Dendritic cell treated with granulocyte-macrophage colony-stimulating factor and Interleukin-4, amounts not matched to agents 40 ng/mL and 50 ng/mL, for 4 days (primary cell): ENCODE data around the gene PFDN5.
A peak's percentile ranks its signal among the peaks of the same experiment; 100 is the strongest.
"Not testable (repeated sequence)": the region's sequence is repeated elsewhere in the genome, so short reads cannot be mapped to it uniquely, and the experiment has no call there.

ENCODE experiments used
- H3K27ac Mint-ChIP-seq: one replicate; pipeline ENCODE4 v1.8.0; 2022; ENCODE audit warnings: mild to moderate bottlenecking, mixed read lengths
- H3K27me3 Mint-ChIP-seq: one replicate; pipeline ENCODE4 v1.8.0; 2022; ENCODE audit warnings: mild to moderate bottlenecking, mixed read lengths
- H3K36me3 Mint-ChIP-seq: one replicate; pipeline ENCODE4 v1.8.0; 2022; ENCODE audit warnings: low read depth, mixed read lengths
- H3K4me1 Mint-ChIP-seq: one replicate; pipeline ENCODE4 v1.8.0; 2022; ENCODE audit warnings: low read depth, mixed read lengths
- H3K4me3 Mint-ChIP-seq: one replicate; pipeline ENCODE4 v1.8.0; 2022; ENCODE audit warnings: mild to moderate bottlenecking, moderate library complexity, mixed read lengths
- H3K9me3 Mint-ChIP-seq: one replicate; pipeline ENCODE4 v1.8.0; 2022; ENCODE audit warnings: mixed read lengths
- intact Hi-C: fragments of 100-400 bp; cut with micrococcal nuclease; formaldehyde crosslinking; loops from one replicate; pipeline ENCODE4 v1.15.0; 2022

The PFDN5 gene

DNA sequence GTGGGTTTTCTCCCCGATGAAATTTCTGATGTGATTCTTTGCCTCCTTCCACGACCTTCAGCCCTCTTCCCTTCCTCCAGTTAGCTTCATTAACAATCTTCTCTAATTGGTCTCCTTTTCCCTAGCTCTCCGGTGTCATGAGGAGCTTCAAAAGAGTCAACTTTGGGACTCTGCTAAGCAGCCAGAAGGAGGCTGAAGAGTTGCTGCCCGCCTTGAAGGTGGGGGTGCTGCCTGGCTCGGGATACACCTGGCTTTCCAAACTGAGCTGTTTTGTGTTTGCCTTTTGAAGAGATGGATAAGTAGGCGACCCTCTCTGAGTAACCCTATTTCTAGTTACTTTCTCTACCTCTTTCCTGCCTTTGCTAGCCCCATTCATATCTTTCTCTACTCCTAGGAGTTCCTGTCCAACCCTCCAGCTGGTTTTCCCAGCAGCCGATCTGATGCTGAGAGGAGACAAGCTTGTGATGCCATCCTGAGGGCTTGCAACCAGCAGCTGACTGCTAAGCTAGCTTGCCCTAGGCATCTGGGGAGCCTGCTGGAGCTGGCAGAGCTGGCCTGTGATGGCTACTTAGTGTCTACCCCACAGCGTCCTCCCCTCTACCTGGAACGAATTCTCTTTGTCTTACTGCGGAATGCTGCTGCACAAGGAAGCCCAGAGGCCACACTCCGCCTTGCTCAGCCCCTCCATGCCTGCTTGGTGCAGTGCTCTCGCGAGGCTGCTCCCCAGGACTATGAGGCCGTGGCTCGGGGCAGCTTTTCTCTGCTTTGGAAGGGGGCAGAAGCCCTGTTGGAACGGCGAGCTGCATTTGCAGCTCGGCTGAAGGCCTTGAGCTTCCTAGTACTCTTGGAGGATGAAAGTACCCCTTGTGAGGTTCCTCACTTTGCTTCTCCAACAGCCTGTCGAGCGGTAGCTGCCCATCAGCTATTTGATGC is 26.4 kb upstream of the PFDN5 start:
- intact Hi-C loops = loop anchor here (2.0 kb wide), 1 partner anchor 48 kb away; no protein-coding TSS in a partner anchor
- Mint-ChIP-seq H3K36me3 (peaks cover 25% of the 10 kb centered on the region), H3K27ac (peak overlapping the region; percentile 88), H3K4me3 (peak overlapping the region; percentile 89), H3K4me1 (peaks cover 58% of the 10 kb centered on the region), H3K9me3 (no peaks in the 10 kb centered on the region), H3K27me3 (no peaks in the 10 kb centered on the region)

DNA sequence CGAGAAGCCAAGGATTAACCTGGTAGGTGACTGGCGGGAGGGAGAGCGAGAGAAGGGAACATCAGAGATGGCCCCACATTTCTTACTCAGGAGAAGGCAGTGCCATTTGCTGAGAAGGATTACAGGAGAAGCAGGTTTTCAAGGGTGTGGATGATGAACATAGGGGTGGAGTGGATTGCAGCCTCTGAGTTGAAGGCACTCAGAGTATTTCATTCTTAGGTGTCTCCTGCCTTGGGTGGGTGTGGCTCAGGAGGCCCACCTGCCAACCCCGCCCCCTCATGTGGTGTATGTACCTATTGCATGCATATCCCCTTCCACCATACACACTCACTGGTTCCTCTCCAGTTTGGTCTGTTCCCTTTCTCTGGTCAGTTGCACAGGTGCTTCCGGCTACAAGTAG is 20.9 kb upstream of the PFDN5 start:
- Mint-ChIP-seq H3K27me3 (no peaks in the 10 kb centered on the region), H3K27ac (no peak overlapping the region), H3K9me3 (no peaks in the 10 kb centered on the region), H3K4me3 (no peak overlapping the region), H3K36me3 (peaks cover 62% of the 10 kb centered on the region), H3K4me1 (peaks cover 40% of the 10 kb centered on the region)
- intact Hi-C loops = no loop called here

DNA sequence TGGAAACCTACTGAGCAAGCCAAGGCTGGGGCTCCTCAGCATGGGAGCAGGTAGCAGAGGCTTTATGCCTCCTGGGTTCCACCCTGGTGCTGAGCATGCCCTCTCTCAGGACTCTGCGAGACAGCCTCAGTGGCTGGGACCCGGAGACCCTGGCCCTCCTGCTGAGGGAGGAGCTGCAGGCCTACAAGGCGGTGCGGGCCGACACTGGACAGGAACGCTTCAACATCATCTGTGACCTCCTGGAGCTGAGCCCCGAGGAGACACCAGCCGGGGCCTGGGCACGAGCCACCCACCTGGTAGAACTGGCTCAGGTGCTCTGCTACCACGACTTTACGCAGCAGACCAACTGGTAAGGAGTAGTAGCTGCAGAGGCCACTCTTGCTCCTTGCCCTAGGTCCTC is 18.8 kb upstream of the PFDN5 start:
- intact Hi-C loops = no loop called here
- H3K27me3 Mint-ChIP-seq = no peaks in the 10 kb centered on the region
- H3K9me3 Mint-ChIP-seq = no peaks in the 10 kb centered on the region
- peaks cover 26% of the 10 kb centered on the region for H3K4me1 Mint-ChIP-seq
- peak overlapping the region; percentile 64 for H3K27ac Mint-ChIP-seq
- no peak overlapping the region for H3K4me3 Mint-ChIP-seq
- H3K36me3 Mint-ChIP-seq = peaks cover 68% of the 10 kb centered on the region

DNA sequence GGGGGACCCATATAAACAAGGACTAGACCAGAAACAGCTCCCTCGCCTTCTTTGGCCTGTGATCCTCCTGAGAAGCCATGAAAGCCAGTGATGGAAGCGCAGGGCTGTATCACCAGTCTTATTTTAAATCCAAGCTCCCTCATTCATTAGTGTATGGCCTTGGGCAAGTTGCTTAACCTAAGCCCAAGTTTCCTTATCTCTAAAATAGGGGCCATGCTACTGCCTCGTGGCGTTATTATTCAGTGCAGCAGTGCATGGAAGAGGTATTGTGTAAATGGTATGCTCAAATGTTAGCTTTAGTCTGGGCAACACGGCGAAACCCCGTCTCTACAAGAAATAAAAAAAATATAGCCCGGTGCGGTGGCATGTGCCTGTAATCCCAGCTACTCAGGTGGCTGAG is 17.4 kb upstream of the PFDN5 start:
- no peaks in the 10 kb centered on the region for H3K27me3 Mint-ChIP-seq
- H3K4me1 Mint-ChIP-seq = peaks cover 18% of the 10 kb centered on the region

DNA sequence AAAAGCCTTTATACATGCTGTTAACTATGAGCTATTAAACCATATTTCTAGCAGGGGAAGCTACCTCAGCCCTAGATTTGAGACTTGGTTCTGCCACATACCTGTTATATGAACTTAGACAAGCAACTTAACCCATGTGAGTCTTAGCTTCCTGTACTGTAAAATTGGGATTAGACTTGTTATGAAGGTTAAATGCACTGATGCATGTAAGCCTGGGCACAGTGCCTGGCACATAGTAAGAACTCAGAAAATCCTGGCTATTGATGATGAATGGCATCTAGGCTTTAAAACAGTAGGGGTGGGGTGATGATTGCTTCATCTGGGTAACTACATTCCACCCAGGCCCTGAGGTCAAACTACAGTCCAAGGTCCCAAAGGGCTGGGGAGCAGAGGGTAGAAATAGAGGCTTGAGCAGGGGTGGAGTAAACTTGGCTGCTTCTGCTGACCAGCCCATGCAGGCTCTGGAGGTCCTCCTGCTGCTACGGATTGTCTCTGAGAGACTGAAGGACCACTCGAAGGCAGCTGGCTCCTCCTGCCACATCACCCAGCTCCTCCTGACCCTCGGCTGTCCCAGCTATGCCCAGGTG is 16.0 kb upstream of the PFDN5 start:
- H3K27me3 Mint-ChIP-seq = no peaks in the 10 kb centered on the region
- no peak overlapping the region for H3K27ac Mint-ChIP-seq
- H3K36me3 Mint-ChIP-seq = peaks cover 86% of the 10 kb centered on the region
- H3K9me3 Mint-ChIP-seq = no peaks in the 10 kb centered on the region
- H3K4me1 Mint-ChIP-seq = peaks cover 18% of the 10 kb centered on the region
- intact Hi-C loops = no loop called here
- H3K4me3 Mint-ChIP-seq = no peak overlapping the region

More for the DNA sequence above, 17.4 kb upstream of the PFDN5 start:
- Mint-ChIP-seq H3K9me3 (no peaks in the 10 kb centered on the region), H3K4me3 (no peak overlapping the region), H3K27ac (no peak overlapping the region), H3K36me3 (peaks cover 77% of the 10 kb centered on the region)
- intact Hi-C loops = no loop called here

DNA sequence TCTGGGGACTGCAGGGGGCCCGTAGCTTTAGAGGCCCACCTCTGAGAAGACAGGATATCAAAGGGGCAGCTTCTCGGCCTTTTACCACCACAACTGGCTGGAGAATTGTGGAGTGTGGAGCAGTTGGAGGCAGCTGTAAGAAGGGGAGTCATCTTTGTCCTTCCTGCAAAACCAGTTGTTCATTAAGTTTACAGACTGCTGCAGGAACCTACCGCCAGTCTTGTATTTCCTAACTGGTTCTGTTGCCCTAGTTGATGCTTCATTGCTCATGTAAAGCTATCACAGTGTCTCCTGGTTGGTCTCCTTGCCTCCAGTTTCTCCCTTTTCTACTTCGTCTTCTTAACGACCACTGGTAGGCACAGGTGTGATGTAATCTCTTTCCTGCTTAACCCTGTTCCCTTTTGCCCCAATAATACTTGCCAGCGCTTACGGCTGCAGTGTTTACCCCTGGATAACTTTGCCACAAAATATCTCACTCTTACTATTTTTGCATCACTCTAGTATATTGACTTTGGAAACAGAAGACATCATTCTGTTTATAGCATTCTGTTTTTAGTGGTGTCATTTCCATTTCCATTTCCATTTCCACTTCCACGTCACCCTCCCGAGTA is 15.3 kb upstream of the PFDN5 start:
- Mint-ChIP-seq H3K27me3 (no peaks in the 10 kb centered on the region), H3K36me3 (peaks cover 82% of the 10 kb centered on the region), H3K4me1 (peaks cover 18% of the 10 kb centered on the region), H3K4me3 (no peak overlapping the region), H3K9me3 (no peaks in the 10 kb centered on the region), H3K27ac (no peak overlapping the region)
- intact Hi-C loops = no loop called here

DNA sequence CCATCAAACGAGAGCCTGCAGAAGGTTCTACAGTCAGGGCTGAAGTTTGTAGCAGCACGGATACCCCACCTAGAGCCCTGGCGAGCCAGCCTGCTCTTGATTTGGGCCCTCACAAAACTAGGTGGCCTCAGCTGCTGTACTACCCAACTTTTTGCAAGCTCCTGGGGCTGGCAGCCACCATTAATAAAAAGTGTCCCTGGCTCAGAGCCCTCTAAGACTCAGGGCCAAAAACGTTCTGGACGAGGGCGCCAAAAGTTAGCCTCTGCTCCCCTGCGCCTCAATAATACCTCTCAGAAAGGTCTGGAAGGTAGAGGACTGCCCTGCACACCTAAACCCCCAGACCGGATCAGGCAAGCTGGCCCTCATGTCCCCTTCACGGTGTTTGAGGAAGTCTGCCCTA is 8.9 kb upstream of the PFDN5 start:
- intact Hi-C loops = no loop called here
- H3K4me1 Mint-ChIP-seq = peaks cover 22% of the 10 kb centered on the region
- peaks cover 71% of the 10 kb centered on the region for H3K36me3 Mint-ChIP-seq
- peak overlapping the region; percentile 67 for H3K27ac Mint-ChIP-seq
- no peaks in the 10 kb centered on the region for H3K9me3 Mint-ChIP-seq
- H3K27me3 Mint-ChIP-seq = no peaks in the 10 kb centered on the region
- no peak overlapping the region for H3K4me3 Mint-ChIP-seq

DNA sequence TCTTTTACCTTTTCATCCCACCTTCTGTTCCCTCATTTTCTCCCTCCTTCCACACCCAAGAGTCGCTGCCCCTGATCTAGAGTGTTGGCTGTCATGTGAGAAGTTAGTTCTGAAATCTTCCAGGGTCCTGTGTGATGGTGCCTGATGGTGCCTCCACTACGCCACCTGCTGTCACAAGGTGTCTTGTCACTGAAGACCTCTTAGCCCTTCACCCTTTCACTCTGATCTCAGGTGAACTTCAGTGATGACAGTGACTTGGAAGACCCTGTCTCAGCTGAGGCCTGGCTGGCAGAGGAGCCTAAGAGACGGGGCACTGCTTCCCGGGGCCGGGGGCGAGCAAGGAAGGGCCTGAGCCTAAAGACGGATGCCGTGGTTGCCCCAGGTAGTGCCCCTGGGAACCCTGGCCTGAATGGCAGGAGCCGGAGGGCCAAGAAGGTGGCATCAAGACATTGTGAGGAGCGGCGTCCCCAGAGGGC is 7.6 kb upstream of the PFDN5 start:
- H3K27me3 Mint-ChIP-seq = no peaks in the 10 kb centered on the region
- peaks cover 68% of the 10 kb centered on the region for H3K36me3 Mint-ChIP-seq
- H3K4me3 Mint-ChIP-seq = no peak overlapping the region
- peak overlapping the region; percentile 67 for H3K27ac Mint-ChIP-seq
- intact Hi-C loops = loop anchor here (1.0 kb wide), 1 partner anchor 74 kb away; no protein-coding TSS in a partner anchor
- peaks cover 22% of the 10 kb centered on the region for H3K4me1 Mint-ChIP-seq
- H3K9me3 Mint-ChIP-seq = no peaks in the 10 kb centered on the region

DNA sequence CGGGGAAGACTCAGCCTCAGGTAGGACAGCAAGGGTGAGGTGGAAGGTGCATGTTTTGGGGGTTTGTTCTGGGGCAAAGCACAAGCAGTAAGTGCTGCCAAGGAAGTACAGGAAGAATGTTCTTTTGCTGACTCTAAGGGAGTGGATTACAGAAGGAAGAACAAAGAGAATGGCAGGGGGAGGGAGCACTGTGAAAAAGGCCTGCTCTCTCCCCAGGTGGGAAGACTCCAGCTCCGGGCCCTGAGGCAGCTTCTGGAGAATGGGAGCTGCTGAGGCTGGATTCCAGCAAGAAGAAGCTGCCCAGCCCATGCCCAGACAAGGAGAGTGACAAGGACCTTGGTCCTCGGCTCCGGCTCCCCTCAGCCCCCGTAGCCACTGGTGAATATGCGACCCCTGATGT is 7.0 kb upstream of the PFDN5 start:
- no peaks in the 10 kb centered on the region for H3K27me3 Mint-ChIP-seq
- no peaks in the 10 kb centered on the region for H3K9me3 Mint-ChIP-seq
- peak overlapping the region; percentile 67 for H3K27ac Mint-ChIP-seq
- intact Hi-C loops = no loop called here
- peaks cover 68% of the 10 kb centered on the region for H3K36me3 Mint-ChIP-seq
- H3K4me3 Mint-ChIP-seq = no peak overlapping the region
- H3K4me1 Mint-ChIP-seq = peaks cover 22% of the 10 kb centered on the region

DNA sequence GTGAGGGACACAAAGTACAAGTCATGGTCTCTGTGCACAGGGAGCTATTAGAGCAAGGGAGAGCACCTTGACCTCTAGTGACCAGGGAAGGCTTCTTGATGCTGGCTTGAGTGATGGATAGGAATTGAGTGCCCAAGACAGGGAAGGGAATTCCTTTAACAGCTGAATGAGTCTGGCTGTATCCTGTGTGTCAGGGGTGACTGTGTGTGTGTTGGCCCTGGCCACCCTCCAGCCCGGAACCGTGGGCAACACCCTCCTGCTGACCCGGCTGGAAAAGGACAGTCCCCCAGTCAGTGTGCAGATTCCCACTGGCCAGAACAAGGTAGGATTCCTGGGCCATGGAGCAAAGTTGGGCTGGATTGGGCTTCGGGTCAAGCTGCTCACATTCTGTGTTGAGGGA is 5.5 kb upstream of the PFDN5 start:
- Mint-ChIP-seq H3K9me3 (no peaks in the 10 kb centered on the region), H3K27me3 (no peaks in the 10 kb centered on the region), H3K4me3 (no peak overlapping the region), H3K4me1 (peaks cover 24% of the 10 kb centered on the region), H3K27ac (no peak overlapping the region), H3K36me3 (peaks cover 64% of the 10 kb centered on the region)
- intact Hi-C loops = no loop called here

DNA sequence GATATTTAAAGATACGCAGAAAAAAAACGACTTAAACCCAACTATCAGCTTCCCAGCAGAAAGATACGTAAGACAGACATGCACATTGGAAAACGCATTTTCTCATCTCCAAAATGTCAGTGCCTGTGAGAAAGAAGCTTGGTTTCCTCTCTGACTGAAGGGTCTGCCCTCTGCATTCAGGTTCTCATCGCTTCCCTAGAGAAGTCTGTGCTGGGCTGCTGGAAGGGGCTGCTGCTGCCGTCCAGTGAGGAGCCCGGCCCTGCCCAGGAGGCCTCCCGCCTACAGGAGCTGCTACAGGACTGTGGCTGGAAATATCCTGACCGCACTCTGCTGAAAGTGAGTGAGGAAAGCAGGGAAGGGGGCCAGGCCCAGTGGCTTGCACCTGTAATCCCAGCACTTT is 4.7 kb upstream of the PFDN5 start:
- Mint-ChIP-seq H3K27me3 (no peaks in the 10 kb centered on the region), H3K27ac (no peak overlapping the region), H3K9me3 (no peaks in the 10 kb centered on the region), H3K4me3 (no peak overlapping the region), H3K36me3 (peaks cover 65% of the 10 kb centered on the region), H3K4me1 (peaks cover 27% of the 10 kb centered on the region)
- intact Hi-C loops = no loop called here

DNA sequence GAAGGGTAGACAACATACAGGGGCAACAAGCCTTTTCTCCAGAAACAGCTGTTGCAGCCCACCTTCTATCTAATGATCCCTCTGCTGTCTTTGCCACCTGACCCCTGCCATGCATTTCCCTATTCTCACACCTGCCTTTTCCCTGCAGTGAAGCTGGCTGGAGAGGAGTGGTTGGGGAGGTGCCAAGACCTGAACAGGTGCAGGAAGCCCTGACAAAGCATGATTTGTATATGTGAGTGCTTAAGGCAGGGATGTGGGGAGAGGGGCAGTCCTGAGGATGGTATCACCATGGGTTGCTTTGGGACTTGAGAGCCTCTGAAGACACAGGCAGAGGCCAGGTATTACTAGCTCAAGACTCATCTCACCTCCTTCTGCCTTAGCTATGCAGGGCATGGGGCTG is 2.9 kb upstream of the PFDN5 start:
- intact Hi-C loops = no loop called here
- H3K36me3 Mint-ChIP-seq = peaks cover 73% of the 10 kb centered on the region
- H3K4me1 Mint-ChIP-seq = peaks cover 34% of the 10 kb centered on the region
- H3K9me3 Mint-ChIP-seq = no peaks in the 10 kb centered on the region
- H3K4me3 Mint-ChIP-seq = no peak overlapping the region
- H3K27ac Mint-ChIP-seq = no peak overlapping the region
- H3K27me3 Mint-ChIP-seq = no peaks in the 10 kb centered on the region

DNA sequence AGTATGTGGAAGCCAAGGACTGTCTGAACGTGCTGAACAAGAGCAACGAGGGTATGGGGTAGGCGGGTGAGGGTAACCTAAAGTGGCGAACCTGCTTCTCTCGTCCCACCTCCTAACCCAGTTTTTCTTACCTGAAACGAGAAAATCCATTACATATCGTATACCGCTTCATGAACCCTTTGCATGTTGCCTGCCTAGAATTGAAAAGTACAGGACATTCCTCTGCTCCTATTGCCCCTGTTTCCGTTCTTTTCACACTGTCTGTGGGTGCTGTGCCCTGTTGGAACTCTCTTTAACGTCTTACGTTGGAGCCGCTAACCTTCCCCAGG is 513 bp downstream of the PFDN5 start:
- H3K27ac Mint-ChIP-seq = peak overlapping the region; percentile 92
- H3K4me1 Mint-ChIP-seq = peaks cover 56% of the 10 kb centered on the region
- no peaks in the 10 kb centered on the region for H3K27me3 Mint-ChIP-seq
- intact Hi-C loops = loop anchor here (5.0 kb wide), 1 partner anchor 44 kb away; a partner anchor contains a TSS
- H3K9me3 Mint-ChIP-seq = no peaks in the 10 kb centered on the region
- peaks cover 90% of the 10 kb centered on the region for H3K36me3 Mint-ChIP-seq
- peak overlapping the region; percentile 94 for H3K4me3 Mint-ChIP-seq

DNA sequence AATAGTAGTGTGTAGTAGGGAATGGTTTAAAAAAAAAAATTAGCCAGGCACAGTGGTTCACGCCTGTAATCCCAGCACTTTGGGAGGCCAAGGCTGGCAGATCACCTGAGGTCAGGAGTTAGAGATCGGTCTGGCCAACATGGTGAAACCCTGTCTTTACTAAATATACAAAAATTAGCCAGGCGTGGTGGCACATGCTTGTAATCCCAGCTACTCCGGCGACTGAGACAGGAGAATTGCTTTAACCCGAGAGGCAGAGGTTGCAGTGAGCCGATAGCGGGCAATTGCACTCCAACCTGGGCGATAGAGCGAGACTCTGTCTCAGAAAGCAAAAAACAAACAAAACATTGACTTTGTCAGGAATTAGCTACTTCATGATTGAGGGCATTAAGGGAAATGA is 1.8 kb downstream of the PFDN5 start:
- Mint-ChIP-seq H3K36me3 (peaks cover 90% of the 10 kb centered on the region), H3K4me3 (peak overlapping the region; percentile 94), H3K4me1 (peaks cover 67% of the 10 kb centered on the region), H3K27ac (peak overlapping the region; percentile 92)
- intact Hi-C loops = loop anchor here (5.0 kb wide), 1 partner anchor 45 kb away; a partner anchor contains a TSS
- H3K27me3 Mint-ChIP-seq, H3K9me3 Mint-ChIP-seq: not testable (repeated sequence)
